WERI-Rb-1 (cell line): ENCODE results near the gene STRA8.

Experiments used
- DNase-seq: peaks from one replicate; pipeline ENCODE4 v3.0.0-alpha.2; 2020
- H3K27ac ChIP-seq: fragments of 250-450 bp; sonication (Bioruptor Pico); 2 replicates; pipeline ENCODE4 v1.5.1; 2020; ENCODE audit warnings: mild to moderate bottlenecking, moderate library complexity
- H3K27me3 ChIP-seq: fragments of 250-450 bp; sonication (Bioruptor Pico); 2 replicates; pipeline ENCODE4 v1.5.1; 2021; ENCODE audit warnings: mild to moderate bottlenecking, low read depth, moderate library complexity; ENCODE audit not compliant: insufficient read depth, severe bottlenecking
- H3K36me3 ChIP-seq: fragments of 250-450 bp; sonication (Bioruptor Pico); 2 replicates; pipeline ENCODE4 v1.5.1; 2020; ENCODE audit warnings: mild to moderate bottlenecking, moderate library complexity
- H3K4me3 ChIP-seq: 2 replicates; pipeline ENCODE4 v1.5.1; 2011; ENCODE audit warnings: low read depth, mild to moderate bottlenecking, control low read depth, low read length
- H3K9me3 ChIP-seq: fragments of 250-450 bp; sonication (Bioruptor Pico); 2 replicates; pipeline ENCODE4 v1.5.1; 2021; ENCODE audit warnings: mild to moderate bottlenecking, moderate library complexity; ENCODE audit not compliant: severe bottlenecking
- TF ChIP-seq, protein P1 (sequence below): IDR thresholded peaks from 2 replicates; pipeline ENCODE4 v1.5.1; 2011; ENCODE audit warnings: low read depth, mild to moderate bottlenecking, control low read depth, inconsistent platforms, low read length

STRA8 gene

DNA sequence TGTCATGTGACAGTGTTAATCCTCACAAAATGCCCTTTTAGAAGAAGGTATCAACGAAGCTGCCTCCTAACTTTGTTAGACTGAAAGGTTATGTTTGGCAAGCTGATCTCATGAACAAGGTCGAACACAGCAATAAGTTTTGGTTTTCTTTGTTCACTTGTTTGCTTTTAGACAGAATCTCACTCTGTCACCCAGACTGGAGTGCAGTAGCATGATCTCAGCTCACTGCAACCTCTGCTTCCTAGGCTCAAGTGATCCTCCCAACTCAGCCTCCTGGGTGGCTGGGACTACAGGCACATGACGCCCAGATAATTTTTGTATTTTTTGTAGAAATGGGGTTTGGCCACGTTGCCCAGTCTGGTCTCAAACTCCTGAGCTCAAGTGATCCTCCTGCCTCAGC is 1.1 kb downstream of the STRA8 start:
- Histone ChIP-seq H3K27ac (no peak overlapping the region), H3K36me3 (no peaks in the 10 kb centered on the region), H3K9me3 (no peaks in the 10 kb centered on the region), H3K4me3 (no peak overlapping the region), H3K27me3 (no peaks in the 10 kb centered on the region)
- TF ChIP-seq, protein P1, sequence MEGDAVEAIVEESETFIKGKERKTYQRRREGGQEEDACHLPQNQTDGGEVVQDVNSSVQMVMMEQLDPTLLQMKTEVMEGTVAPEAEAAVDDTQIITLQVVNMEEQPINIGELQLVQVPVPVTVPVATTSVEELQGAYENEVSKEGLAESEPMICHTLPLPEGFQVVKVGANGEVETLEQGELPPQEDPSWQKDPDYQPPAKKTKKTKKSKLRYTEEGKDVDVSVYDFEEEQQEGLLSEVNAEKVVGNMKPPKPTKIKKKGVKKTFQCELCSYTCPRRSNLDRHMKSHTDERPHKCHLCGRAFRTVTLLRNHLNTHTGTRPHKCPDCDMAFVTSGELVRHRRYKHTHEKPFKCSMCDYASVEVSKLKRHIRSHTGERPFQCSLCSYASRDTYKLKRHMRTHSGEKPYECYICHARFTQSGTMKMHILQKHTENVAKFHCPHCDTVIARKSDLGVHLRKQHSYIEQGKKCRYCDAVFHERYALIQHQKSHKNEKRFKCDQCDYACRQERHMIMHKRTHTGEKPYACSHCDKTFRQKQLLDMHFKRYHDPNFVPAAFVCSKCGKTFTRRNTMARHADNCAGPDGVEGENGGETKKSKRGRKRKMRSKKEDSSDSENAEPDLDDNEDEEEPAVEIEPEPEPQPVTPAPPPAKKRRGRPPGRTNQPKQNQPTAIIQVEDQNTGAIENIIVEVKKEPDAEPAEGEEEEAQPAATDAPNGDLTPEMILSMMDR: no peak
- DNase-seq: no peak

DNA sequence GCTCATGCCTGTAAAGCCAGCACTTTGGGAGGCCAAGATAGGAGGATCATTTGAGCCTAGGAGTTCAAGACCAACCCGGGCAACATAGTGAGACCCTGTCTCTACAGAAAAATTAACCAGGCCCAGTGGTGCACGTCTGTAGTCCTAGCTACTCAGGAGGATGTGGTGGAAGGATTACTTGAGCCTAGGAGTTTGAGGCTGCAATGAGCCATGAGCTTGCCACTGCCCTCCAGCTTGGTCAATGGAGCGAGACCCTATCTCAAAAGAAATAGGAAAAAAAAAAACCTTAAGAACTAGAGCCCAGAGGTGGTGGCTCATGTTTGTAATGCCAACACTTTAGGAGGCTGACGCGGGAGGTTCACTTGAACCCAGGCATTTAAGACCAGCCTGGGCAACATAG is 2.2 kb downstream of the STRA8 start:
- DNase-seq: no peak
- H3K27ac ChIP-seq: no peak overlapping the region
- no peaks in the 10 kb centered on the region for H3K9me3 ChIP-seq
- H3K36me3 ChIP-seq: no peaks in the 10 kb centered on the region
- H3K4me3 ChIP-seq: no peak overlapping the region
- TF ChIP-seq, protein P1: no peak
- H3K27me3 ChIP-seq: no peaks in the 10 kb centered on the region

DNA sequence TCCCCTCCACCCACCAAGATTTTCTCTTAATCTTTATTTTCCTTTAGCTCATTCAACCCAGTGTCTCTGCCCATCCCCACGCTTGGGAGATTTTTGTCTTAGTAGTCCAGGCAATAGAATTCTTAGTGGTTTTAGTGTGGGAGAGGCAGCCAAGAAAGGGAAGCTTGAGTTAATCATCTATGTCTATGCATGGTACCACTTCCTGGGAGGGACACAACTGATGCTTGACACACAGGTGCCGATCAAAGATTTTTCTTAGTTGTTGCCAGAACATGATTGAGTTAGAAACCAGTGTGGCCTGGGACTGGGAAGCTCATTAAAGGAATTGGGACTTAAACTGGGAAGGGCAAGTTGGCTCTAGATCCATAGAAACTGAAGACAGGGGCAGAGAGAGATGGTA is 3.1 kb downstream of the STRA8 start:
- no peak overlapping the region for H3K27ac ChIP-seq
- no peaks in the 10 kb centered on the region for H3K9me3 ChIP-seq
- no peaks in the 10 kb centered on the region for H3K27me3 ChIP-seq
- H3K4me3 ChIP-seq: no peak overlapping the region
- H3K36me3 ChIP-seq: no peaks in the 10 kb centered on the region
- TF ChIP-seq, protein P1: no peak
- no peak for DNase-seq

DNA sequence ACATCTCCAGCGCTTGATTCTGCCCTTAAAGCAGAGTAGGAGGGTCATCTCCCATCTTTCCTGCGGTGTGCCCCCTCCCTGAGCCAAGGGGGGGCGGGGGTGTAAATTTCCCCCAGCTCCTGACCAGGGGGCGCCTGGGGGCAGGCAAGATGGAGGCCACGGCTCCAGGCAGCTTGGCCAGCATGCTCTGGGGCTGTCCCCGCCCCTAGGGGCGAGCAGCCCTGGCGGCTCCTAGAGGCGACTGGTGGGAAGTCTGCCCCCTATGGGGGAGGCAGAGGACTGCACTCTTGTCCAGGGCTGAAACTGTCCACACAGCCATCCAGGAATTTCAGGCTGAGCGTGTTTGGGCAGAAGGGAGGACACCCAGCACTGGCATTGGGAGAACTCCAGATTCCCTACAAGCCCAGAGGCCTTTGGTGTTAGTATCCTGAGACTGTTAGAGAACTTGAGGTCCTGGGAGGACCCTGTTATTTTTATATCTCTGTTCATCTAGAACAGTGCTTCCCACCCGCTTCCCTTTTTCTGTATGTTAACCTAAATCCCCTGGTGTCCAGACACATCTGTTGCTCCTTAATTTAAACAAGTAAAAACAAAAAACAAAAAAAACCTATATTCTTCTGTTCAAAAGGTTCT is 4.6 kb downstream of the STRA8 start:
- Histone ChIP-seq H3K27me3 (no peaks in the 10 kb centered on the region), H3K27ac (no peak overlapping the region), H3K4me3 (no peak overlapping the region), H3K9me3 (no peaks in the 10 kb centered on the region), H3K36me3 (no peaks in the 10 kb centered on the region)
- TF ChIP-seq, protein P1: peak; percentile 63
- no peak for DNase-seq

DNA sequence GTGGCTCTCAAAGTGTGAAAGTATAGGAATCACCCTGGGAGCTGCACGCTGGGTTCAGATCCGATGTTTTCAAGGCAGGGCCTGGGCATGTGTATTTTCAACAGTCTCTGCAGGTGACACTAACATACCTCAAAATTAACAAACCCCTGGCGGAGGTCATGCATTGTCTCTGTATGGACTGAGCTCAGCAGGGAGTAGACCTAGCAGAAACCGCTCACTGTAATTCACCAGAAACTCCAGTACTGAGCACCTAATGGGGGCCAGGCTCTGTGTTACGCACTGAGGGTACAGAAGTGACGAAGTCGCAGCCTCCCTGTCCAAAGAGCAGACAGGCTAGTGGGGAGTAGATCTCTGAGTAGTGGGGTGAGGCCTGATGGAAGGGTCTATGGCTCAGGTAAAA is 5.6 kb downstream of the STRA8 start:
- TF ChIP-seq, protein P1: no peak
- Histone ChIP-seq H3K27ac (no peak overlapping the region), H3K9me3 (no peaks in the 10 kb centered on the region), H3K36me3 (no peaks in the 10 kb centered on the region), H3K4me3 (no peak overlapping the region), H3K27me3 (no peaks in the 10 kb centered on the region)
- no peak for DNase-seq

DNA sequence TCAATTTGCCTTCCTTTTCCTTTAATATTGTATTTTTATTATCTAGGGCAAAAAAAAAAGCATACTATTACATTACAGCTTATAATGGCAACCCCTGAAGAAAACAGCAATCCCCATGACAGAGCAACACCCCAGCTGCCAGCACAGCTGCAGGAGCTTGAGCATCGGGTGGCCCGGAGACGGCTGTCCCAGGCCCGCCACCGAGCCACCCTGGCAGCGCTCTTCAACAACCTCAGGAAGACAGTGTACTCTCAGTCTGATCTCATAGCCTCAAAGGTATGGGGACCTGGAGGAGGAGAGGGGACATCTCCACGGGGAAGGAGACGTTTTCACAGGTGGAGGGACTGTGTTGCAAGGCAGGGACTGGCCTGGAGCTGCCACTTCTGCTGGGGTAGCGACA is 6.8 kb downstream of the STRA8 start:
- Histone ChIP-seq H3K27ac (no peak overlapping the region), H3K27me3 (no peaks in the 10 kb centered on the region), H3K4me3 (no peak overlapping the region), H3K36me3 (no peaks in the 10 kb centered on the region), H3K9me3 (no peaks in the 10 kb centered on the region)
- TF ChIP-seq, protein P1: no peak
- DNase-seq: no peak
